ENCODE results near the gene ROR1. TPM values are rescaled to one million over a fixed set of nuclear protein-coding genes. Genes with fewer than 3 reads are reported as not detected.

The ROR1 gene
- total RNA-seq, 1 donor from 2014 or later: 30.3 TPM

GRCh38 chr1:64166629-64167028 lies 392.8 kb downstream of the ROR1 start:
- H3K27me3 ChIP-seq: no peaks in the 10 kb centered on the region
- H3K4me1 Mint-ChIP-seq: peaks cover 10% of the 10 kb centered on the region
- H3K9me3 ChIP-seq (ENCODE audit: low read depth): no peaks in the 10 kb centered on the region
- H3K4me3 Mint-ChIP-seq: no peak overlapping the region
- TF ChIP-seq CTCF (IDR thresholded peaks at IDR 0.05): no peak
- TF ChIP-seq EZH2phosphoT487 (IDR thresholded peaks at IDR 0.05): no peak
- TF ChIP-seq EZH2 (IDR thresholded peaks at IDR 0.05): no peak
- no peak overlapping the region for H3K27ac Mint-ChIP-seq
- peaks cover 14% of the 10 kb centered on the region for H3F3A ChIP-seq (ENCODE audit: low read depth)
- no peak overlapping the region for H3K4me3 ChIP-seq
- peaks cover 16% of the 10 kb centered on the region for H3K4me1 ChIP-seq
- H3K36me3 Mint-ChIP-seq: peaks cover 30% of the 10 kb centered on the region
- H3K9me3 Mint-ChIP-seq: peaks cover 7% of the 10 kb centered on the region
- H3K79me2 ChIP-seq (ENCODE audit: low read depth): peaks cover 4% of the 10 kb centered on the region
- no peak overlapping the region for H3K4me2 ChIP-seq
- H2AFZ ChIP-seq (replicated peaks): no peak overlapping the region
- peaks cover 20% of the 10 kb centered on the region for H4K20me1 ChIP-seq (ENCODE audit: low read depth)
- H3K36me3 ChIP-seq: no peaks in the 10 kb centered on the region
- no peak for DNase-seq (ENCODE audit: low spot score)
- H3K27me3 Mint-ChIP-seq (ENCODE audit: insufficient read depth, low read depth): peaks cover 2% of the 10 kb centered on the region
- no peak overlapping the region for H3K27ac ChIP-seq
- H3K9ac ChIP-seq: no peak overlapping the region

- Histone ChIP-seq H3K4me3 (no peak overlapping the region), H3K79me2 (ENCODE audit: low read depth) (peaks cover 4% of the 10 kb centered on the region), H2AFZ (replicated peaks) (no peak overlapping the region), H3K36me3 (no peaks in the 10 kb centered on the region), H3K4me2 (no peak overlapping the region), H3K27ac (no peak overlapping the region), H3K9ac (no peak overlapping the region), H3F3A (ENCODE audit: low read depth) (peaks cover 9% of the 10 kb centered on the region), H3K4me1 (peaks cover 10% of the 10 kb centered on the region), H3K9me3 (ENCODE audit: low read depth) (no peaks in the 10 kb centered on the region), H4K20me1 (ENCODE audit: low read depth) (peaks cover 14% of the 10 kb centered on the region), H3K27me3 (no peaks in the 10 kb centered on the region)
- peaks cover 35% of the 10 kb centered on the region for H3K36me3 Mint-ChIP-seq
- peaks cover 2% of the 10 kb centered on the region for H3K27me3 Mint-ChIP-seq (ENCODE audit: insufficient read depth, low read depth)
- H3K4me1 Mint-ChIP-seq: peaks cover 5% of the 10 kb centered on the region
- H3K9me3 Mint-ChIP-seq: peaks cover 7% of the 10 kb centered on the region
- no peak overlapping the region for H3K27ac Mint-ChIP-seq
- no peak overlapping the region for H3K4me3 Mint-ChIP-seq
- TF ChIP-seq EZH2phosphoT487 (IDR thresholded peaks at IDR 0.05) (no peak), EZH2 (IDR thresholded peaks at IDR 0.05) (no peak), CTCF (IDR thresholded peaks at IDR 0.05) (no peak)
- no peak for DNase-seq (ENCODE audit: low spot score)
Observed at GRCh38 chr1:64167176-64167575, 393.4 kb downstream of the ROR1 start.

- H3K36me3 Mint-ChIP-seq: peaks cover 40% of the 10 kb centered on the region
- no peak overlapping the region for H3K27ac Mint-ChIP-seq
- no peak for TF ChIP-seq EZH2phosphoT487 (IDR thresholded peaks at IDR 0.05)
- no peak for TF ChIP-seq CTCF (IDR thresholded peaks at IDR 0.05)
- TF ChIP-seq EZH2 (IDR thresholded peaks at IDR 0.05): no peak
Observed at GRCh38 chr1:64171246-64171645, 397.4 kb downstream of the ROR1 start.

More at GRCh38 chr1:64171246-64171645, 397.4 kb downstream of the ROR1 start:
- no peaks in the 10 kb centered on the region for H3K79me2 ChIP-seq (ENCODE audit: low read depth)
- Mint-ChIP-seq H3K27me3 (ENCODE audit: insufficient read depth, low read depth) (no peaks in the 10 kb centered on the region), H3K4me3 (no peak overlapping the region), H3K9me3 (peaks cover 7% of the 10 kb centered on the region), H3K4me1 (peaks cover 4% of the 10 kb centered on the region)
- peaks cover 4% of the 10 kb centered on the region for H3K4me1 ChIP-seq
- no peak overlapping the region for H2AFZ ChIP-seq (replicated peaks)
- H3F3A ChIP-seq (ENCODE audit: low read depth): peaks cover 4% of the 10 kb centered on the region
- H3K4me2 ChIP-seq: no peak overlapping the region
- H3K9ac ChIP-seq: no peak overlapping the region
- DNase-seq (ENCODE audit: low spot score): no peak
- no peaks in the 10 kb centered on the region for H3K27me3 ChIP-seq
- no peaks in the 10 kb centered on the region for H3K9me3 ChIP-seq (ENCODE audit: low read depth)
- H4K20me1 ChIP-seq (ENCODE audit: low read depth): no peaks in the 10 kb centered on the region
- H3K27ac ChIP-seq: no peak overlapping the region
- no peak overlapping the region for H3K4me3 ChIP-seq
- no peaks in the 10 kb centered on the region for H3K36me3 ChIP-seq

Measured in neural progenitor cell (in vitro differentiated cells).